Measurements from ENCODE around the gene SAMD10.

GRCh38 chr20:63977739-63978276, 1.6 kb downstream of the SAMD10 start:
- TF ChIP-seq EZH2 (IDR thresholded peaks at IDR 0.05; ENCODE audit: insufficient read depth, poor library complexity, severe bottlenecking) (no peak), EZH2phosphoT487 (IDR thresholded peaks at IDR 0.05; ENCODE audit: insufficient read depth, low read depth) (no peak)

All from GM23248 (cell line).